Gastroesophageal sphincter (tissue), 2 donors: ENCODE results near the gene GSTA1.

ENCODE experiments used
- EP300 ChIP-seq: sonication (generic); formaldehyde crosslinking; IDR thresholded peaks from one replicate; pipeline ENCODE4 v1.6.1; 2017; ENCODE audit warnings: antibody characterized with exemption, mild to moderate bottlenecking
- POLR2AphosphoS5 ChIP-seq: sonication (generic); formaldehyde crosslinking; IDR thresholded peaks from one replicate; pipeline ENCODE4 v1.6.1; 2017; ENCODE audit warnings: antibody characterized with exemption

- TF ChIP-seq EP300 (no peak), POLR2AphosphoS5 (no peak)
Measured at GRCh38 chr6:52826513-52826912, 22.9 kb upstream of the GSTA1 start.
